ENCODE results near the gene CCL14. TPM values are rescaled to one million over a fixed set of nuclear protein-coding genes. Genes with fewer than 3 reads are reported as not detected.

The CCL14 gene
- total and polyA plus RNA-seq, 4 donors = 2.9 to 66.0 (median 28.3) TPM

DNA sequence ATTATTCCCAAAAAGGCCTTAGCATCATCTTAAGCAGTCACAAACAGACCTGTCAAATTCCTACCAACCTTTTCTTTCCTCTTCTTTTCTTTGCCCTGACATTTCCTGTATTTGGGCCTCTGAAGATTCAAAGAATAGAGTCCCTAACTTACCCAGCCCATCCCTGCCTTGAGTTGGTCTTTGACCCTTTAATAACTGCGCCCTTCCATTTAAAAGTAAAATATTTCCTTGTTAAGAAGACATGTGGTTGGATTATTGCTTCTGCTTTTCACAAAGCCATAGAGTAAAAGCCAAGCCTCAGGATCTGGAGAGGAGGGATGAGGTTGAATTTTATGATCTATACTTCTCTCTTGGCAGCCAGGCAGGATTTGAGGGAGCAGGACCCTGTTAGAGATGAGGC lies 44.4 kb upstream of the CCL14 start:
- no peak for ATAC-seq (ENCODE audit: insufficient read depth, low FRiP score)
- DNase-seq = no peak
- no peaks in the 10 kb centered on the region for H3K9me3 ChIP-seq (ENCODE audit: control insufficient read depth in 4 of 4, insufficient read depth in 3 of 4, low read length in 3 of 4)
- 98 to 99% methylated on average over 1 of the region's 1 CpG for WGBS, 2 donors
- H3K9ac ChIP-seq (ENCODE audit: insufficient read depth in 1 of 2, low read length in 2 of 2) = no peak overlapping the region
- no peaks in the 10 kb centered on the region for H3K36me3 ChIP-seq (ENCODE audit: control insufficient read depth in 4 of 4, insufficient read depth in 4 of 4, low read length in 4 of 4)
- no peaks in the 10 kb centered on the region for H3K4me1 ChIP-seq (ENCODE audit: control insufficient read depth in 5 of 5, insufficient read depth in 5 of 5, low read length in 5 of 5)
- TF ChIP-seq, protein P1, sequence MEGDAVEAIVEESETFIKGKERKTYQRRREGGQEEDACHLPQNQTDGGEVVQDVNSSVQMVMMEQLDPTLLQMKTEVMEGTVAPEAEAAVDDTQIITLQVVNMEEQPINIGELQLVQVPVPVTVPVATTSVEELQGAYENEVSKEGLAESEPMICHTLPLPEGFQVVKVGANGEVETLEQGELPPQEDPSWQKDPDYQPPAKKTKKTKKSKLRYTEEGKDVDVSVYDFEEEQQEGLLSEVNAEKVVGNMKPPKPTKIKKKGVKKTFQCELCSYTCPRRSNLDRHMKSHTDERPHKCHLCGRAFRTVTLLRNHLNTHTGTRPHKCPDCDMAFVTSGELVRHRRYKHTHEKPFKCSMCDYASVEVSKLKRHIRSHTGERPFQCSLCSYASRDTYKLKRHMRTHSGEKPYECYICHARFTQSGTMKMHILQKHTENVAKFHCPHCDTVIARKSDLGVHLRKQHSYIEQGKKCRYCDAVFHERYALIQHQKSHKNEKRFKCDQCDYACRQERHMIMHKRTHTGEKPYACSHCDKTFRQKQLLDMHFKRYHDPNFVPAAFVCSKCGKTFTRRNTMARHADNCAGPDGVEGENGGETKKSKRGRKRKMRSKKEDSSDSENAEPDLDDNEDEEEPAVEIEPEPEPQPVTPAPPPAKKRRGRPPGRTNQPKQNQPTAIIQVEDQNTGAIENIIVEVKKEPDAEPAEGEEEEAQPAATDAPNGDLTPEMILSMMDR (IDR thresholded peaks at IDR 0.05; ENCODE audit: control extremely low read depth, extremely low read depth) = no peak
- H3K4me3 ChIP-seq = no peak overlapping the region
- H3K27me3 ChIP-seq (ENCODE audit: control insufficient read depth in 3 of 3, insufficient read depth in 3 of 3, low read length in 2 of 3) = no peaks in the 10 kb centered on the region
- no peak overlapping the region for H3K27ac ChIP-seq (ENCODE audit: low read depth in 1 of 2, low read length in 1 of 2)

DNA sequence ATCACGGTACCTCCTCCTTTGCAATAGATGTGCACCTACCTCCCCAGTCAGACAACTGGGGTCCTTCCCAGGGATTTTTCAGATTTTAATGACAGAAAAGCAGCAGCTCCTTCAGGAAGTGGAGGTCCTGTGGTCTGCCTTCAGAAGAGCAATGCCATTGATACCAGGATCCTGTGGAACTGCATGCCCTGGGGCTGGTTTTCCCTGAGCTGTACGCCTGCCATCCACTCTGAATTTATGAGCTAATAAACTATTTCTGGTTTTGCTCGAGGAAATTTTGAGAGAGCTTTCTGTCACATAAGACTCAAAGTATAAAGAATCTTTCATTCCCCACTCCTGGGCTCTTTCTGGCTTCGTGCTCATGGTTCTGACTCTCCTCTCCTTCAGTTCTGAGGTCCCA lies 41.2 kb upstream of the CCL14 start:
- Histone ChIP-seq H3K9me3 (ENCODE audit: control insufficient read depth in 4 of 4, insufficient read depth in 3 of 4, low read length in 3 of 4) (peaks cover 0 to 5% (median 0%) of the 10 kb centered on the region in 4 donors), H3K4me1 (ENCODE audit: control insufficient read depth in 5 of 5, insufficient read depth in 5 of 5, low read length in 5 of 5) (peaks cover 0 to 2% (median 0%) of the 10 kb centered on the region in 5 donors), H3K9ac (ENCODE audit: insufficient read depth in 1 of 2, low read length in 2 of 2) (no peak overlapping the region), H3K4me3 (no peak overlapping the region), H3K27ac (ENCODE audit: low read depth in 1 of 2, low read length in 1 of 2) (no peak overlapping the region), H3K27me3 (ENCODE audit: control insufficient read depth in 3 of 3, insufficient read depth in 3 of 3, low read length in 2 of 3) (no peaks in the 10 kb centered on the region), H3K36me3 (ENCODE audit: control insufficient read depth in 4 of 4, insufficient read depth in 4 of 4, low read length in 4 of 4) (no peaks in the 10 kb centered on the region)
- TF ChIP-seq, protein P1 (IDR thresholded peaks at IDR 0.05; ENCODE audit: control extremely low read depth, extremely low read depth) = no peak
- DNase-seq (no peak), ATAC-seq (ENCODE audit: insufficient read depth, low FRiP score) (no peak)
- WGBS, 2 donors = 67 to 69% methylated on average over 4 of the region's 4 CpGs

DNA sequence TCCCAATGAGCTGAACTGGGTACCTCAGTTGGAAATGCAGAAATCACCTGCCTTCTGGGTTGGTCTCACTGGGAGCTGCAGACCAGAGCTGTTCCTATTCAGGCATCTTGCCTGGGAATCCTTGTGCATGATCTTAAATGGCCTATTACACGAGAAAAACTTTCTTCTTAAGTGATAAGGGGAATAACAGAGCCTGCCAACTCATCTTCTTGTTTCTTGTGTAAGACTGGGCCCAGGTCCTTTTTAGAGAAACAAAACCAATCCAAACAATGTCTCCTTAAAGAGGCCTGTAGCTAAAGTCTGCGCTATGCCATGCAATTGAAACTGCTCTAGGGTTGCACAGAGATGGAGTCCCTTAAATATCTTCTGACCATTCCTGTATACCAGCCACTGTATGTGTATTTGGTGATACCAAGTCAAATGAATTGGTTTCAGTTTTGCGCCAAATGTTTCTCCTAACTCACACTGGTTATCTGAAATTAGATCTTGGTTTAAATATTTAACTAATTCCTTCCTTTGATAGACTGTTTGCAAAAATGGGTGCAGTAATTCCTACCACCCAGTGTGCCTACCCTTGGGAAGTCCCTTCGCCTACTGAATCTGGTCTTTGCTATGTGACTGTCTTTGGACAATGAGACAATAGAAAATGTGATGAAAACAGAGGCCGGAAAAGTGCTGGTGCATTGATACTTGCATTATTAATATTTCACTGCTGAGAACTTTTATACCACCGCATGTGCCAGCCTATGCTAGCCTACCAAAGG lies 37.8 kb upstream of the CCL14 start:
- no peak overlapping the region for H3K27ac ChIP-seq (ENCODE audit: low read depth in 1 of 2, low read length in 1 of 2)
- H3K9ac ChIP-seq (ENCODE audit: insufficient read depth in 1 of 2, low read length in 2 of 2) = no peak overlapping the region
- TF ChIP-seq, protein P1 (IDR thresholded peaks at IDR 0.05; ENCODE audit: control extremely low read depth, extremely low read depth) = no peak
- ATAC-seq (ENCODE audit: insufficient read depth, low FRiP score) (no peak), DNase-seq (no peak)
- H3K27me3 ChIP-seq (ENCODE audit: control insufficient read depth in 3 of 3, insufficient read depth in 3 of 3, low read length in 2 of 3) = no peaks in the 10 kb centered on the region
- H3K9me3 ChIP-seq (ENCODE audit: control insufficient read depth in 4 of 4, insufficient read depth in 3 of 4, low read length in 3 of 4) = peaks cover 0 to 5% (median 0%) of the 10 kb centered on the region in 4 donors
- H3K4me3 ChIP-seq = no peak overlapping the region
- H3K4me1 ChIP-seq (ENCODE audit: control insufficient read depth in 5 of 5, insufficient read depth in 5 of 5, low read length in 5 of 5) = peaks cover 0 to 2% (median 0%) of the 10 kb centered on the region in 5 donors
- WGBS, 2 donors = 81 to 89% methylated on average over 6 of the region's 6 CpGs
- H3K36me3 ChIP-seq (ENCODE audit: control insufficient read depth in 4 of 4, insufficient read depth in 4 of 4, low read length in 4 of 4) = no peaks in the 10 kb centered on the region

Measured in lung (tissue), 12 donors.